HL-60 (cell line): ENCODE data around the gene AKT3.

Experiments
- CTCF ChIP-seq: IDR thresholded peaks from one replicate; pipeline ENCODE4 v1.5.1; 2011; ENCODE audit warnings: low read length, control low read depth, inconsistent platforms; ENCODE audit not compliant: insufficient read depth
- POLR2AphosphoS5 ChIP-seq: IDR thresholded peaks from 2 replicates; pipeline ENCODE4 v1.6.1; 2012; ENCODE audit warnings: low read depth
- REST ChIP-seq: IDR thresholded peaks from 2 replicates; pipeline ENCODE4 v1.6.1; 2012; ENCODE audit warnings: low read depth; ENCODE audit not compliant: insufficient replicate concordance
- SPI1 ChIP-seq: IDR thresholded peaks from 2 replicates; pipeline ENCODE4 v1.6.1; 2012; ENCODE audit warnings: low read depth, mild to moderate bottlenecking, borderline replicate concordance

GRCh38 chr1:243796016-243796415 lies 54.0 kb downstream of the AKT3 start:
- TF ChIP-seq CTCF (no peak), POLR2AphosphoS5 (no peak), REST (no peak), SPI1 (no peak)
